Hindlimb muscle (tissue), 1 donor: ENCODE data around the gene FCN3. TPM values are rescaled to one million over a fixed set of nuclear protein-coding genes. Genes with fewer than 3 reads are reported as not detected.
"Not testable (repeated sequence)": the region's sequence is repeated elsewhere in the genome, so short reads cannot be mapped to it uniquely, and the experiment has no call there.

Experiments
- DNase-seq: peaks from one replicate; pipeline ENCODE4 v3.0.0-alpha.2; 2013
- polyA plus RNA-seq: library from polyadenylated mRNA; unstranded; fragments of 120-200 nt; gene quantifications from one replicate; pipeline ENCODE4 v1.2.1, GENCODE V29; 2013; ENCODE audit not compliant: insufficient read length

The FCN3 gene
- polyA plus RNA-seq: 0.50 TPM

DNA sequence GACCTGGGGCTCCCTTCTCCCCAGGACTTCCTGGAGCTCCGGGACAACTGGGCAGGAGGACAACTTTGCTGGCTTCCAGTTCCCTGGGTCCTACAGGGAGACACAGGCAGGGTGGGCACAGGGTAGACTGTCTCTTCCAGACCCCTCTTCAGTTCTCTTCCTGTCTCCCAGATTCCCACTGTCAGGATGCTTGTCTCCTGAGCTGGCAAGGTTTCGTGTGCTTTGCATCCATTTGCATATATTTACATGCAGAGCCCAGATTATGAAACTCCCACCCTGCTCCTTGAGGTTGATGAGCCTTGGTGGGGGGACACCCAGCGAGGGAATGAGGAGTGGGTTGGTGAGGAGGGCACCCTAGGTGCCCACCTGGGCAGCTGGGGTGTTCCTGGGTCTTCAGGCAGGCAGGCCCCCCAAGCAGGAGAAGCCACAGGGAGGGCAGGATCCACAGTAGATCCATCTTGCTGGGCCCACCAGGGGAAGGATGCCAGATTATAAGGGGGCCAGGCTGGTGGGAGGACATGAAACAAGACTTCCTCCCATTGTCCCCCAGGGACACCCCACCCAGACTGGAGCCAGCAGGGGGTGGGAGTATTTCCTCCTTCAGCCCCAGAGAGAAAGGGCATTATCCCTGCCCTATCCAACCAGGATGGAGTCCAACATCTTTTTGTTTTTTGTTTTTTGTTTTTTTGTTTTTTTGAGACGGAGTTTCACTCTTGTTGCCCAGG, at the start of gene FCN3:
Gene FCN3 (minus strand): TSS at position 463 of the 725 bp plus-strand sequence. CDS start 6 bp downstream, at position 457.
- DNase-seq: no peak

DNA sequence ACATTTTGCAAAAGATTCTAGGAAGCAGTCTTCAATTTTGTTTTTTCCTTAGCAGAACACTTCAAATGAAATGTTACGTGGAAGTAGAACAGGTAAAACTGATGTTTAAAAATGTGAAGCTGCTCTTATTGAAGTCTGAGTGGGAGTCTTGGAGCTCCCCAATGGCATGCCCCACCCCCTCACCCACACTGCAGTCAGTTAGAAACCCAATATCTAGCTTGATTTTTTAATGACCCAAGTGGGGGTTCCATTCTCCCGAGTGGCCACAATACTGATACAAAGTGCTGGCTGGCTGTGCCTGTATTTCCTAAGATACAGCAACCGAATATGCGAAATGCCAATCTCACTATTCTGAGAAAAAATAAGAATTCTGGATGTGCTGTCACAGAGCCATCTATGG, 49.1 kb upstream of the FCN3 start:
- no peak for DNase-seq

DNA sequence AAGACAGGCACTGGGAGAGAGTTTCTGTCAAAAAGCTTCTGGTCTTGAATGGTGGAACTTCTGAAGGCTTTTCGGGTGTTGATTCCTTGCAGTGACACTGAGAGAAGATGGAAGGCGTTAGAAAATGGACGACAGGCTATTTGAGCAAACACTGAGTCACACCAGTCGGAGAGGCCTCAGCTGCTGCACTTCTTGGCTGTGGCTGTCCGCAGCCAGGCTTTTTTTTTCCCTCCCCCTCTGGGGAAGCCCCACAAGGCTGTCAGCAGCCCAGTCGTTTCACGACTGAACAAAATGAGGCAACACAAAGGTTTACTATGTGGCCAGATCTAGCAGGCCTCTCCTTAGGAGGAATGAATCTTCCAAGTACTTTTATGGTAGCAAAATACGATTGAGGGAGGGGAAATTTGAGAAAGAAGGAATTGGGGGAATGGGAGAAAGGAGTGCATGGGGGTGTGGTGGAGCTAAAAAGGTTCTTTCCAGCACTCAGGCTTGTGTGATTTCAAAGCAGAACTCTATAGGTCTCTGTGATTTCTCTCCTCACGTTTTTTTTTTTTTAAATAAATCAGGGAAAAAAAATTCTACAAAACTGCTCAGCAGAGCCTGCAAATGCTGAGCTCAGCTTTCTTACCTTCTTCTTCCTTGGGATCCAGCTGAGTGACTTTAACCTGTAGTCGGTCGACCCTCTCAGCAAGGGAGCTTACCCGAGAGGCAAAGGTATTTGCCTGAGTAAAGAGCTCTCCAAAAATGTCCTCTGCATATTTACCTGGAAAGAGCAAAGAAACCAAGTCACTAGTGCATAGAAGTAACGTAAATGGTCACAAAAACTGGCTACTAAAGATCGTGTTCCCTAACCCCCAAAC, 43.9 kb upstream of the FCN3 start:
- DNase-seq: peak; percentile 85

DNA sequence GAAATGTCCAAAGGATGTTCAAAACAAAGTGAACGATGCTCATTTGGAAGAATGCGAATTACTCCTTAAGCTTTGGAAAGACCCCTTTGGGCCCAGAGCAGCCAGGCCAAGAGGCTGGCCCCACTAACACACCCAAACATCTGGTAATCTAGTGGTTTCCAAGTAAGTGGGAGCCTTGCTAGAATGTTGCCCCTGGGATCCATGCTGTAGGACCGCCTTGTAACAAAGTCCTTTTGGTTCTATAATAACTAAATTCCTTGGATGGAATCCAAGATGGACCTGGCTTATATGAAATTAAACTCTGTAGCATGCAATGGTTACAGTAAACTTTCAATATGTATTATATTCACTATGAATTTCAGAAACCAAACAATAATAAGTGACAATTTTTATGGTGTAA, 43.1 kb upstream of the FCN3 start:
- DNase-seq: no peak

DNA sequence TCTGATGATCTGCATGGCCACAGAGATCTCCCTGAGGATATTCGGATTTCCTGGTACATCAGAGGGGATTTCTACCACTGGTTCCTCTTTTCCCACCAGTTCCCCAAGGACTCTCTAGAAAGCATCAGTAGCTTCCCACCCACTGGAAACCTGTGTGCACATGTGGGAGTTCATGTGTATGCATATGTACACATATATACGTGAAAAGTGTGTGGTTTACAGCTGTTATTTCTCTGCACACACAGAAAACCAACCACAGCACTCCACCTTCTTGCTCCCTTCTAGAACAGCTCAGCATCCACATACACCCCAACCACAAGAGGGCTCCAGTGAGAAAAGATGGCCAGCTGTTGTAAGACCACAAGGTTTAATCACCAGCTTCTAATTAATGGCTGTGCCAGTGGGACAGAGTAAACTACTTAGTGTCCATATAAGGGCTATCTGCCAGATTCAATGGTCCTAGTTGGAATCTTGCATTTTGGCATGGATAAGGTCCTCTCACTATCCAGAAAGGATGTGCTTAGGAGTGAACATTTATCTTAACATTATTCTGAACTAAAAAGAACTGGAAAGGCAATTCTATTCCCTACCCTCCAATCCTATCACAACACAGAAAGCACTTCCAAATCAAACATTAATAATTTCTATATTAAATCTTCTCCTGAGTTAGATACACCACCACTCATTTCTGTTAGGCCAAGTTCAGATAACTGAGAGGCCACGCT, 41.9 kb upstream of the FCN3 start:
- no peak for DNase-seq

DNA sequence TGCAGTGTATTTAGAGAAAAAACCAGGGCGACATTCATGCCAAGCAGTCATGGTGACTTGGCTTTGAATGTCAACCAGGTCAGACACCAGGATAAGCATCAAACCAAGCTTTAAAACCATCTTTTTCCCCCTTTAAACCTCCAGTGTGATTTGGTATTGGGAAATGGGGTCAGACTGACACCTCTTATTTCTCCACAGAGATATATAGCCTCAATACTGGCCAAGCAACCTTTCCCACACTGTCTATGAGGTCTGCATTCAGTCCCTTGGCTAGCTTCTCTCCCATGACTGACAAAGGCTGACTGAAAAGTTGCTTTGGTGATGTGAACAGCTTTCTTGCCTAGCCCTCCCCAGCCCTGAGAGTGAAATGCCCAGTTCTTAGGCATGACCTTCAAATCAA, 39.5 kb upstream of the FCN3 start:
- DNase-seq: no peak

DNA sequence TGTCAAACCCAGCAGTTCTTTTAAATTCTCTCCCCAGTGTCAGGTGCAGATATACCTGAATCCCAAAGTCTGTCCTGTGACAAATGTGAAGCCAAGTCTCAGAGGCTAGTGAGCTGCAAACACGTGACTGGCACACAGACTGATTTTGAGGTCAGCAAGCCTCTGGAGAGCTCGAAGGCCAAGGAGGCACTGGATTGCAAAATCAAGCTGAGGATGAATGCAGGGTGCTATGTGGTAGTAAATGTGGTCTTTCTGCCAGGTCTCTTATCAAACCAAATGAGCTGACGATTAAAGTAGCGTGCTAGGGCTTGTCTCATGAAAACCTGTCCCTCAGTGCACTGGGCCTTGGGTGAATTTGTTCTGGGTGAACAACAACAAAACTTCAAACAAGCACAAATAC, 38.4 kb upstream of the FCN3 start:
- DNase-seq: no peak

DNA sequence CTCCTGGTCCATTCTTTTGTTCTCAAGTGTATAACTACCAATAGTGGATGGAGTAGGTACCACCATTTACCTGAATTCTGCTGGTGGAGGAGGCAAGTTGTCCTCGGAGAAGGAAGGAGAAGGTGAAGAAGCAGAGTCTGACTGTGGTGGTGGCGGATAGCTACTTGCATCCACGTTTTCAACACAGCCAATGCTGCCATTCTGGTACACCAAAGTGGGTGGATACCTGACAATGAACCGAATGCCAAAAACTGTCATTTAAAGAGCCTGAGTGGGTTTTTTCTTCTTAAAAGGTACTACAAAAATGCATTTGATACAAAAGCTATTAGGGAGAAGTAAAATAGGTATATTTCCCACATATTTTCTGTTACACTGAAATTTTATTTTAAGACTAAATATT, 37.9 kb upstream of the FCN3 start:
- no peak for DNase-seq

DNA sequence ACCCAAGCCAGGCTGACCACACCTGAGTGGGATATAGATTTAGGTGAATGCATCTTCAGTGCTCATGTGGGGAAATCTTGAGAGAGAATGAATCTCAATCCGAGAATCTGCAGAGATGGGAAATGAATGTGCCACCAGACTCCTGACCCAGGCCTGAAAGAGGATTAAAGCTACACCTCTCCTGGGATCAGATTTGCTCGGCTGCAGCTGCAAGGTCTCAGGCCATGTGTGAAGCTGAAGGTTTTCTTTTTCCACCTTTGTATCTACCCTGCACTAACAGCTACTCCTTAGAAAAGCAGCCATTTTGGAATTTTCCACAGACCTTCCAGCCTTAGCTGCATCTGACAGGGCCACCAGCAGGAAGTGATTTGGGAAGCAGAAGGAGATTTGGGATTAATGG, 36.1 kb upstream of the FCN3 start:
- no peak for DNase-seq

DNA sequence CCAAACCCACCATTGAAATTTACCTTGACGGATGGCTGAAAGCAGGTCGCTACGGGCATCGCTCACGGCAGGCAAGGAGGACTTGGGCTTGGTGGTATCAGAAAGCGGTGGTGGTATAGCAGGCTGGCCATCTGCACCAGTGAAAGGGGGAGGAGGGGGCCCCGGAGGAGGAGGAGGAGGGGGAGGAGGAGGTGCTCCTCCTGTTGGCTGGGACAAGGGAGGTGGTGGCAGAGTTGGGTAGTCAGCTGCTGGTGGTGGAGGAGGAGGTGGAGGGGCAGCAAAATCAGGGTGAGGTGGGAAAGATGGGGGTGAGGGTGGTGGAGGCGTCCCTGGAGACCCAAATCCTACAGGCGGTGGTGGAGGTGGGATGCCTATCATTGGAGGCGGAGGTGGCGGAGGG, 35.0 kb upstream of the FCN3 start:
- DNase-seq: no peak

DNA sequence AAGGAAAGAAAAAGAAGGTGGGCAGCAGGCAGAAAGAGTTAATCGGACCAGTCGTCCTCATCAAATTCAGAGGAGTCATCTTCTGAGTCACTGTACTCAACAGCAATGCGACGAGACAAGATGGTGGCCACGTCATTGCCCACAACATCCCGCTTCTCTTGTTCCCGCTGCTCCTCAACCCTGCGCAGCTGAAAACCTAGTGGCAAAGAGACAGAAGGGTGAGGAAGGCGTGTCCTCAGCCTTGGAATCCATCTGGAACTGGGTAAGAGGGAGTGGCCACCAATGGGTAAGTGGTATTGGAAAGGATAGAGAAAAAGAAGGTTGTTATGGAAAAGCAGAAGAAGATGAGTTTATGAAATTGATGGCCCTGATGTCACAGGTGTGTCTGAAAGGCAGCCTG, 33.5 kb upstream of the FCN3 start:
- no peak for DNase-seq

DNA sequence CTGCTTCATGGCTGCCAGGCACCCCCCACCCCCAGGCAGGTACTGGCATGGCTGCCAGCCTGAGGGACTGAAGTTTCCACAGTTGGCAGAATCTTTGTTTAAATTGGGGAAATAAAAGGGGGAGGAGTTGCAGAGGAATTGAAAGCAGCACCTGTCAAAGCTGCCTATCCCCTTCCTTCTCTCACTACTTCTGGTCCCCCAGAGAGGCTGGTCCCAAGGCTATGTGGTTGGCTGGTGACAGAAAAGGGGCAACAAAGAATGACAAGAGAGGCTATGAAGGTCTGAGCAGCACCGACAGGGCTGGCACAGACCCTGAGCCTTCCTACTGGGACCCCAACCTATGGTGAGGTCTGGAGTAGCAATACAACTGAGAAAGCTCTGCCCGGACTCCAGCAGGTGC, 32.2 kb upstream of the FCN3 start:
- not testable (repeated sequence) for DNase-seq

DNA sequence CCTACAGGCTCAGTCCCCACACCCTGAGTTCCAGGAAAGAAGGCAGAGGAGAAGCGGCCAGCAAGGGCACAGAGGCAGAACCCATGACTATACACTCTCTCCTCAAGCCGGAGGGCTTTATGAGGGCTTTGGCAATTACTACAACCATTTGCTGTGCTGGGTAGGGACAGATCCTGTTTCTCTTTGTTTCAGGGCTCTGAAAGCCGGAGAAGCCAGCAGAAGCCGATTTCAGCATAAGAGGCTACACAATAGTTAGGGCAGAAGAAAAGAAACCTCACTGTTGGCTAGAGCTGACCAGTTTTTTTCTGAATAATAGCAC, 31.7 kb upstream of the FCN3 start:
- no peak for DNase-seq

DNA sequence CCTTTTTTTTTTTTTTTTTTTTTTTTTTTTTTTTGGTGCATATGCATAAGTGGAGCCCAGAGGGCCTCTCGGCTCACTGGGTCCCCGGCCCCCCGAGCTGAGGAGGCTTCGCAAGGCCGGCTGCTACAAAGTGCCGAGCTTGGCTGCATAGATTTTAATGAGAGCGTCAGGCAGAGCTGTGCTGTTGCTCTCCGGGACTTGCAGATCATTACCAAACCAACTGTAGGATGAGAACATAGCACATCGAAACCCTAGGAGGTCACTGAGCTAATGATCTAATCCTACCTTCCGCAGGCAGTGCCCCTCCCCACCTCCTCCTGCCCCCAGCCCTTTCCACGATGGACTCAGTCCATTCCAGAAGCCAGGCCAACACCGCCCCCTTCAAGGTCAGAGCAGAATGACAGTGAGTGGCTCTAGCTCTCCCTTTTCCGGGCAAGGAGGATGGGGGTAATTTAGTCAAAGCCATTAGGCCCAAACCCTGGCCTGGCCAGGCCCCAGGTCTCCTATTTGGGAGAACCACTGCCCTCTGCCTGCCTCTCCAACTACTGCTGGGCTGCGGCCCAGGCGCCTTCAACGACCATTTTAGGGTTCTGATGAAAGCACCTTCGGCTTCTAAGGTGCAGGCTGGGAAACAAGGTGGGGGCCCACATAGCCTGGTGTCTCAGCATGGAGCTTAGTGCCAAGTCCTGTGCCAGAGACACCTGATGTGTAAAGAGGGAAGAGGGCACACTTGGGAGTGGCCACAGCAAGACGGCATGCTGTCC, 31.2 kb upstream of the FCN3 start:
- DNase-seq: not testable (repeated sequence)

DNA sequence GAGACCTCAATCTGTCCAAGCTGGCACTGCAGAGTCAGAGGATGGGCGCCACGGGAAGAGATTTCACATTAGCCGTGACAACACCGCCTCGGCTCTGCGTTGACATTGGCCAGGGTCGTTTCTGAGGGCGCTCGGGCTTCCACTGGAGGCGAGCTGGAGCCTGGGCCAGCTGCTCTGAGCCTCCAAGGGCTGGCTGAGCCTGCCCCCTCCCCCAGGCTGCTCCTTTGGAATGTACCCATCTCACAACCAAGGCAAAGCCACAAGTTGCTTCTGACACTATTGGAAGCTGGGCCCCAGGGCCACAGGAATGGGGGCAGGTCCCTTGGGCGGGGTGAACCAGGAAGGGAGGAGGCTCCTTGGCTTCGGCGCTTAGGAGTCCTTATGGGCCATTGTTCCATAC, 30.4 kb upstream of the FCN3 start:
- no peak for DNase-seq

DNA sequence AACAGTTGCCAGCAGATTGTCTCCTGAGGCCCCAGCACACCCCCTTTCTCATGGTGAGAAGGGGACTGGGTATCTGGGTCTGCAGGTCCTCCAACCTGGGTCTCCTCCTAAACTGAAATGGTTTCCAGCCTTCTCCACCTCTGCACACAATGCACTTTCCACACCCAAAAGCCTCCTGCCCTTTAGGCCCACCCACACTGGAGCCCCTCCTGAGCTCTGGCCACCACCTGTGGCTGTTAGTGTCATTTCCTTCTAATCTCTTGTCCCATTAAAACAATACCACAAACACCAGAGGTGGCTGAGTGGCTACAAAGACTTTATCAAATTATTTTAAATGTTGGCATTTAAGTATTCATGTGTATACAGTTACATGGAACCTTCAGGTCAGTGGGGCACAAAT, 29.3 kb upstream of the FCN3 start:
- no peak for DNase-seq

DNA sequence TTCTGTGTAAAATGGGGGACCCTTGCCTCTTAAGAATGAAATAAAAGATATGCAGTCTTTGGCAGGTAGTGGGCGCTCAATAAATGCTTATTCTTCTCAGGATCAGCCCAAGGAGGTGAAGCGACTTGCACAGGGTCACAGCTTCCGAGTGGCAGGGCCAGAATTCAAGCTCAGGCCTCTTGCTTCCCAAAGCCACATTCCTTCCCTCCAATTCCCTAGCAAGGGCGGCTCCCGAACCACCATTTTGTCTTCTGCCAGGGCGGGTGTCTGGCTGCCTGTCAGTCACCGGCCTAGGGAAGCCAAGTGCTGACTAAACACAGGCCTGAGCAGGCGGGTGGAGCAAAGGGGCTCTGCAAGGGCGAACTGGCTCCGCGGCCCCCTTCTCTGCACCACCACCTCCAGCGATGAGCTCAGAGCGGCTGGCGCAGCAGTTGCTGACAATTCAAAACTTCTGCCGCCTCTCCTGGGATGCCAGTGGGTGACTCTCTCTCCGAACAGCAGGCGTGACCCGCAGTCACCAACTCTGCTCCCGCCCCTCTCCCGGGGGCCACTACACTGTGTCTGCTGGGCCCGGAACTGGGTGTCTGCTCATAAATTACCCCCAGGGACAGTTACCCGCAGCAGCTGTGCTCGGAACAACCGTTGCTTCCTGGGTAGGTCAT, 28.6 kb upstream of the FCN3 start:
- peak; percentile 76 for DNase-seq

DNA sequence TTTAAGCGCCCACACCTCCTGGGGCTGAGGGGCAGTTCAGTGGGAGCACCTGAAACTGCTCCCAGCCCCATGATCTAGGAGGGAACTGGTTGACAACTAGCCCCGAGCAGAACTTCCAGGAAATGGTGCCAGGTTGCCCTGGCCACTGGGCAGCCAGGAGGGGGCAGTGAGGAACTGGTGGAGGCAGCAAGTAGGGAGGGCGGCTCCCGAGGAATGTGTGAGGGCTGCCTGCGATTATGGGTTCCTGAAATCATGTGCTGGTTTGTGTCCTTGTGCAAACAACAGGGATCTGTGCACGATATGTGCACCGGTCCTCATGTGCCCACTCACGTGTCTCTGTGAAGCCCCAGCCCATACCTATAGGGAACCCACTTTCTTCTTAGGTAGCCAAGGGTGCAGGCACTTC, 27.7 kb upstream of the FCN3 start:
- no peak for DNase-seq

DNA sequence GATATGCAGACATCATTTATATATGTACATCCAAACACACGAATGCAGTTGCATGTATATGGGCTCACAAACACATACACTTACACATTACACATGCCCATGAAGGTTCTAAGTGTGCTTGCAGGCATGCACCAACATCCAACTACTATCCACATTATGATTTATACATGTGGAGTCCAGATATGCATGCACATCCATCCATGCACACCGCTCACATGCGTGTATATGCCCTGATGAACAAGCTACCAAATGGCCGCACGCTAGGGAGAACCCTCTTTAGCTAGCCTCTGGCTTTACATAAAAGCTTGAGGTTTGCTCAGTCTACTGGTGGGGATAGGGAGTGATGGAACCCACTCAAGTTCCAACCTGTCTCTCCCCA, 26.3 kb upstream of the FCN3 start:
- DNase-seq: no peak

DNA sequence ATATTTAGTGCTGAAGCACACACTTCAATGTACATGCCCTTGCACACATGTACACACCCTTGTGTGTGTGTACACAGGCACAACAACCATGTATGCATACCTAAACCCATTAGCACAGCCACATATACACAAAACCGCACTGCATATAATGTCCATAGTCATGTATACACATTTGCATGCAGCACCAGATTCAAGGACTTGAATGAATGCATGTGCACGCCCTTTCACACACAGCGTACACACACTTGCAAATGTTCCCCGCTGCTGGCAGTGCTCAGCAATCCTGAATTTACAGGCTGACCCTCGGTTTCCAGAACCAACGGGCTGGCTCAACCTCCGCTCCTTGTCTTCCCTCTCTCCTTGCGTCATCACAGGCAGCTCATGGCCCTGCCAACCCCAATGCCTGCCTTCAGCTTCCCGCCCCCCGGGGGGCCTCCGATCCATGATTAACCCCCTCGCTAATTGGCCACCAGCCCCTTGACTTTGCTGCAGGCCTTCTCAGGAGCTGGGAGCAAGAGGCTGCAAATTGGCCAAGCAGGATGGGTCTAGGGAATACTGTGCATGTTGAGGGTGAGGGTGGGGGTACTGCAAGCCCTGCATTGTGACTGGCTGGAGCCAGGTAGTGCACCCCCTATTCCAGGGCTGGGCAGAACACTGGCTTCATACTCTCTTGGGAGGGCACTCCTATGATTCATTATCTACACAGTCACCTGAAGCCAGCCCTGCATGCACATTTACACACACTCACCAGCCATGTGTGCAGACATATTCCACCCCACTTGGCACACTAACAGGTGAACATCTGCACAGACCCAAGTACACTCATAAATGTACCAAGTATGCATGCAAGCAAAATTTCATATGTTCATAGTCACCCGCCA, 25.7 kb upstream of the FCN3 start:
- DNase-seq: no peak
